HL-60 (cell line): ENCODE data around the gene SIN3B.

Experiments
- POLR2AphosphoS5 ChIP-seq: IDR thresholded peaks from 2 replicates; pipeline ENCODE4 v1.6.1; 2012; ENCODE audit warnings: low read depth
- REST ChIP-seq: IDR thresholded peaks from 2 replicates; pipeline ENCODE4 v1.6.1; 2012; ENCODE audit warnings: low read depth; ENCODE audit not compliant: insufficient replicate concordance
- TF ChIP-seq, protein P1 (sequence below): IDR thresholded peaks from one replicate; pipeline ENCODE4 v1.5.1; 2011; ENCODE audit warnings: low read length, control low read depth, inconsistent platforms; ENCODE audit not compliant: insufficient read depth

- TF ChIP-seq, protein P1, sequence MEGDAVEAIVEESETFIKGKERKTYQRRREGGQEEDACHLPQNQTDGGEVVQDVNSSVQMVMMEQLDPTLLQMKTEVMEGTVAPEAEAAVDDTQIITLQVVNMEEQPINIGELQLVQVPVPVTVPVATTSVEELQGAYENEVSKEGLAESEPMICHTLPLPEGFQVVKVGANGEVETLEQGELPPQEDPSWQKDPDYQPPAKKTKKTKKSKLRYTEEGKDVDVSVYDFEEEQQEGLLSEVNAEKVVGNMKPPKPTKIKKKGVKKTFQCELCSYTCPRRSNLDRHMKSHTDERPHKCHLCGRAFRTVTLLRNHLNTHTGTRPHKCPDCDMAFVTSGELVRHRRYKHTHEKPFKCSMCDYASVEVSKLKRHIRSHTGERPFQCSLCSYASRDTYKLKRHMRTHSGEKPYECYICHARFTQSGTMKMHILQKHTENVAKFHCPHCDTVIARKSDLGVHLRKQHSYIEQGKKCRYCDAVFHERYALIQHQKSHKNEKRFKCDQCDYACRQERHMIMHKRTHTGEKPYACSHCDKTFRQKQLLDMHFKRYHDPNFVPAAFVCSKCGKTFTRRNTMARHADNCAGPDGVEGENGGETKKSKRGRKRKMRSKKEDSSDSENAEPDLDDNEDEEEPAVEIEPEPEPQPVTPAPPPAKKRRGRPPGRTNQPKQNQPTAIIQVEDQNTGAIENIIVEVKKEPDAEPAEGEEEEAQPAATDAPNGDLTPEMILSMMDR, result no peak
- TF ChIP-seq POLR2AphosphoS5, result no peak
- no peak for TF ChIP-seq REST
Measured at GRCh38 chr19:16922592-16922934, 93.4 kb downstream of the SIN3B start.
